Natural killer cell (primary cell): Measurements from ENCODE around the gene BRME1. TPM values are rescaled to one million over a fixed set of nuclear protein-coding genes. Genes with fewer than 3 reads are reported as not detected.

Source experiments
- ATAC-seq, 3 donors: fragments of 150-1000 bp in 2 of 3; fragments of 200-7000 bp in 1 of 3; cut with Tn5 transposase; 1 replicate in 1 of 3; 2 replicates in 2 of 3; pipeline ENCODE4 v1.10.0; 2021; ENCODE audit warnings: mild to moderate bottlenecking in 2 of 3, moderate library complexity in 2 of 3
- DNase-seq, 2 donors: peaks; one replicate each; pipeline versions ENCODE4 v3.0.0 to v3.0.0-alpha.2; 2013 to 2021; ENCODE audit warnings: mixed read lengths in 1 of 2
- H3K27ac ChIP-seq: one replicate; pipeline ENCODE4 v1.5.1; 2013; ENCODE audit warnings: mild to moderate bottlenecking, low read length
- H3K27me3 ChIP-seq: one replicate; pipeline ENCODE4 v1.6.1; 2013; ENCODE audit warnings: low read length; ENCODE audit not compliant: control insufficient read depth, insufficient read depth
- H3K36me3 ChIP-seq: one replicate; pipeline ENCODE4 v1.6.1; 2013; ENCODE audit warnings: low read length; ENCODE audit not compliant: control insufficient read depth, insufficient read depth
- H3K4me1 ChIP-seq: one replicate; pipeline ENCODE4 v1.6.1; 2013; ENCODE audit warnings: low read length; ENCODE audit not compliant: control insufficient read depth, insufficient read depth
- H3K4me3 ChIP-seq: one replicate; pipeline ENCODE4 v1.5.1; 2013; ENCODE audit warnings: low read length
- H3K9me3 ChIP-seq: one replicate; pipeline ENCODE4 v1.6.1; 2013; ENCODE audit warnings: low read length; ENCODE audit not compliant: control insufficient read depth, insufficient read depth
- H3K27ac Mint-ChIP-seq, 2 donors: one replicate each; pipeline ENCODE4 v1.8.0; 2022; ENCODE audit warnings: mild to moderate bottlenecking in 2 of 2, mixed read lengths in 2 of 2, moderate library complexity in 1 of 2
- H3K27me3 Mint-ChIP-seq, 2 donors: one replicate each; pipeline ENCODE4 v1.8.0; 2022; ENCODE audit warnings: low read depth in 2 of 2, mixed read lengths in 2 of 2
- H3K36me3 Mint-ChIP-seq: one replicate; pipeline ENCODE4 v1.8.0; 2022; ENCODE audit warnings: mixed read lengths
- H3K4me1 Mint-ChIP-seq, 2 donors: one replicate each; pipeline ENCODE4 v1.8.0; 2022; ENCODE audit warnings: mixed read lengths in 2 of 2
- H3K4me3 Mint-ChIP-seq: one replicate; pipeline ENCODE4 v1.8.0; 2022; ENCODE audit warnings: mild to moderate bottlenecking, moderate library complexity, mixed read lengths
- H3K9me3 Mint-ChIP-seq, 2 donors: one replicate each; pipeline ENCODE4 v1.8.0; 2022; ENCODE audit warnings: mixed read lengths in 2 of 2
- CTCF ChIP-seq: fragments of 200-600 bp; IDR thresholded peaks from one replicate; pipeline ENCODE4 v1.8.0; 2022; ENCODE audit warnings: antibody characterized with exemption
- WGBS: methylation state at CpG from one replicate; pipeline ENCODE4 v1.1.7; 2013; ENCODE audit warnings: missing lambda C conversion rate; ENCODE audit not compliant: insufficient coverage; 5-methylcytosine and 5-hydroxymethylcytosine counted together
- intact Hi-C: fragments of 100-400 bp; cut with micrococcal nuclease; formaldehyde crosslinking; loops from one replicate; pipeline ENCODE4 v1.14.2; 2022
- total RNA-seq, 4 donors: library from RNA; stranded (reverse); fragments of 120-200 nt in 1 of 4; gene quantifications; one replicate each; pipeline versions ENCODE4 v1.2.3 to v1.2.4, GENCODE V29; 2013 to 2022

Gene BRME1
- total RNA-seq, 3 donors from 2014 or later (not counting 1 experiment from before 2014, with no cell fraction given) = 3.8 to 7.7 (median 4.0) TPM

- H3K4me3 ChIP-seq = no peak overlapping the region
- 75% methylated on average over 10 of the region's 10 CpGs for WGBS
- Mint-ChIP-seq H3K27me3 (no peaks in the 10 kb centered on the region), H3K4me1 (no peaks in the 10 kb centered on the region), H3K9me3 (no peaks in the 10 kb centered on the region), H3K4me3 (no peak overlapping the region), H3K27ac (no peak overlapping the region), H3K36me3 (no peaks in the 10 kb centered on the region)
- no peak overlapping the region for H3K27ac ChIP-seq
- peaks cover 6% of the 10 kb centered on the region for H3K4me1 ChIP-seq
- DNase-seq (no peak), ATAC-seq (no peak)
- no peaks in the 10 kb centered on the region for H3K36me3 ChIP-seq
- intact Hi-C loops = no loop called here
- TF ChIP-seq CTCF = no peak
- no peaks in the 10 kb centered on the region for H3K27me3 ChIP-seq
- H3K9me3 ChIP-seq = no peaks in the 10 kb centered on the region
Measured at GRCh38 chr19:13899393-13899792, 6.5 kb downstream of the BRME1 start.

- Mint-ChIP-seq H3K36me3 (no peaks in the 10 kb centered on the region), H3K4me3 (no peak overlapping the region), H3K27me3 (no peaks in the 10 kb centered on the region), H3K27ac (no peak overlapping the region), H3K4me1 (no peaks in the 10 kb centered on the region), H3K9me3 (no peaks in the 10 kb centered on the region)
- no peak for DNase-seq
- Histone ChIP-seq H3K27ac (no peak overlapping the region), H3K4me1 (no peaks in the 10 kb centered on the region), H3K36me3 (no peaks in the 10 kb centered on the region), H3K27me3 (no peaks in the 10 kb centered on the region), H3K4me3 (no peak overlapping the region), H3K9me3 (no peaks in the 10 kb centered on the region)
- ATAC-seq = no peak
- no CpG with 5 or more reads among the region's 2 CpGs for WGBS
- intact Hi-C loops = no loop called here
- no peak for TF ChIP-seq CTCF
Measured at GRCh38 chr19:13896227-13896626, 9.7 kb downstream of the BRME1 start.

- Histone ChIP-seq H3K27ac (no peak overlapping the region), H3K27me3 (no peaks in the 10 kb centered on the region), H3K36me3 (no peaks in the 10 kb centered on the region), H3K9me3 (no peaks in the 10 kb centered on the region), H3K4me3 (no peak overlapping the region), H3K4me1 (no peaks in the 10 kb centered on the region)
- no peak for ATAC-seq
- Mint-ChIP-seq H3K27me3 (no peaks in the 10 kb centered on the region), H3K9me3 (no peaks in the 10 kb centered on the region), H3K27ac (no peak overlapping the region), H3K36me3 (no peaks in the 10 kb centered on the region), H3K4me3 (no peak overlapping the region), H3K4me1 (no peaks in the 10 kb centered on the region)
- WGBS = 98% methylated on average over 3 of the region's 5 CpGs
- intact Hi-C loops = no loop called here
- no peak for TF ChIP-seq CTCF
- DNase-seq = no peak
Measured at GRCh38 chr19:13894552-13894951, 11.4 kb downstream of the BRME1 start.

GRCh38 chr19:13892870-13893269 is 13.0 kb downstream of the BRME1 start:
- Mint-ChIP-seq H3K9me3 (no peaks in the 10 kb centered on the region), H3K36me3 (no peaks in the 10 kb centered on the region), H3K27ac (no peak overlapping the region)

More at GRCh38 chr19:13892870-13893269, 13.0 kb downstream of the BRME1 start:
- 86% methylated on average over 7 of the region's 9 CpGs for WGBS
- no peaks in the 10 kb centered on the region for H3K27me3 Mint-ChIP-seq
- no peak overlapping the region for H3K4me3 ChIP-seq
- H3K9me3 ChIP-seq = no peaks in the 10 kb centered on the region
- no peak for TF ChIP-seq CTCF
- peaks cover 0 to under 1% of the 10 kb centered on the region in 2 donors for H3K4me1 Mint-ChIP-seq
- H3K4me3 Mint-ChIP-seq = no peak overlapping the region
- DNase-seq = no peak
- peaks cover 8% of the 10 kb centered on the region for H3K4me1 ChIP-seq
- ATAC-seq = no peak
- no peak overlapping the region for H3K27ac ChIP-seq
- intact Hi-C loops = no loop called here
- H3K36me3 ChIP-seq = no peaks in the 10 kb centered on the region
- no peaks in the 10 kb centered on the region for H3K27me3 ChIP-seq
